HG03097 (cell line): Measurements from ENCODE around the gene CYSTM1.

Source experiments
- ATAC-seq: cut with Tn5 transposase; IDR thresholded peaks from one replicate; pipeline ENCODE4 v1.9.1; 2021; ENCODE audit not compliant: unreplicated experiment, low FRiP score

Gene CYSTM1

GRCh38 chr5:140284013-140284412 is 109.0 kb downstream of the CYSTM1 start:
- no peak for ATAC-seq

GRCh38 chr5:140286424-140286823 is 111.4 kb downstream of the CYSTM1 start:
- no peak for ATAC-seq

DNA sequence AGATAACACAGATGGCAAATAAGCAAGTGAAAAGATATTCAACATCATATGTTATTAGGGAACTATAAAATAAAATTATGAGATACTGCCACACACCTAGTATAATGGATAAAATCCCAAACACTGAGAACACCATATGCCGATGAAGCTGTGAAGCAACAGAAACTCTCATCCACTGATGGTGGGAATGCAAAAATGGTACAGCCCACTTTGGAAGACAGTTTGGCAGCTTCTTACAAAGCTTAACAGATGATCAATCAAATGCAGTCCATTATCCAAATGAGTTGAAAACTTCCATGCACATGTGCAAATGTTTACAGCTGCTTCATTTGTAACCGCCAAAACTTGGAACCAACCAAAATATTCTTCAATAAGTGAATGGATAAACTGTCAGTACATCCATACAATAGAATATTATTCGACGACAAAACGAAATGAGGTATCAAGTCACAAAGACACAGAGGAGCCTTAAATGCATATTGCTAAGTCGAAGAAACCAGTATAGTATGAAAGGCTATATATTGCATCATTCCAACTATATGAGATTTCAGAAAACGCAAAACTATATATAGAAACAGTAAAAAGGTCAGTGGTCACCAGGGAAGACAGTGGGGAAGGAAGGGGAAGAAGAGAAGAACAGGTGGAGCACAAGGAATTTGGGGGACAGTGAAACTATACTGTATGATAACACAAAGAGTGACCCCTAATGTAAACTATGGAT is 113.0 kb downstream of the CYSTM1 start:
- no peak for ATAC-seq

DNA sequence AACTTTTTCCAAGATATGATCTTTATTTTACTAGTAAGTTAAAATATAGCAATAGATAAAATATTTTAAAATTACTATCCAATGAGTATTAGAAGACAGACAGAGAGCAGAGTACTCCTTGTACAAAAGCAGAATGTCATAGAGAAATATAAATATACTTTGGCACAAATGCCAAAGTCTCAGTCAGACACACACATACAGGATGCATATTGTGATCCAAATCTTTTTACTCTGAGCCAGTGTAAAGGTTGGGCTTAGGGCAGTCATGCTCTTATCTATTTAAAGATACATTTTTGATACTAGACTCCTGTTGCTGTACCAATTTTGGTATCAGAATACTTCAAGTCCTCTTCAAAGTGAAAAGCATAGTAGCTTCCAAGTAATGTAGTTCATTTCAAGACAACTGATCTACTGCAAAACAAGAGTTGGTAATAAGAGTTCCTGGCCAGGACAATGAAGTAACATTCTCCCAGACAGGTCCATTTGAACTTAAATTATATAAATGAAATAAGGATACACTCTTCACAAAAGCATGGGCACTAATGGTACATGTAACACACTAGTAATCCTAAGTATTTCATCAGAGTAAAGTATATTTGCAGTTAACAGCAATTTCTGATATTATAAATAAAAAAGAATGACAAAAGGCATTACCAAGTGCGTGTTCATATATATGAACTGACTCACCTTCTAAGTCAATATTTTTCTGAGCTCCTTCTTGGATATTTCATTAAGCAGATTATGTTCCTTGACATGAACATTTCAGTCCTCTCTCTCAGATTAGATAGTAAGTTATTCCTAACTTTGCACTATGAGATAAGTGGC is 117.4 kb downstream of the CYSTM1 start:
- no peak for ATAC-seq
